Right kidney (tissue), 1 donor: ENCODE results near the gene PALM.

ENCODE experiments used
- DNase-seq: peaks from one replicate; pipeline ENCODE4 v3.0.0-alpha.2; 2016

Gene PALM

DNA sequence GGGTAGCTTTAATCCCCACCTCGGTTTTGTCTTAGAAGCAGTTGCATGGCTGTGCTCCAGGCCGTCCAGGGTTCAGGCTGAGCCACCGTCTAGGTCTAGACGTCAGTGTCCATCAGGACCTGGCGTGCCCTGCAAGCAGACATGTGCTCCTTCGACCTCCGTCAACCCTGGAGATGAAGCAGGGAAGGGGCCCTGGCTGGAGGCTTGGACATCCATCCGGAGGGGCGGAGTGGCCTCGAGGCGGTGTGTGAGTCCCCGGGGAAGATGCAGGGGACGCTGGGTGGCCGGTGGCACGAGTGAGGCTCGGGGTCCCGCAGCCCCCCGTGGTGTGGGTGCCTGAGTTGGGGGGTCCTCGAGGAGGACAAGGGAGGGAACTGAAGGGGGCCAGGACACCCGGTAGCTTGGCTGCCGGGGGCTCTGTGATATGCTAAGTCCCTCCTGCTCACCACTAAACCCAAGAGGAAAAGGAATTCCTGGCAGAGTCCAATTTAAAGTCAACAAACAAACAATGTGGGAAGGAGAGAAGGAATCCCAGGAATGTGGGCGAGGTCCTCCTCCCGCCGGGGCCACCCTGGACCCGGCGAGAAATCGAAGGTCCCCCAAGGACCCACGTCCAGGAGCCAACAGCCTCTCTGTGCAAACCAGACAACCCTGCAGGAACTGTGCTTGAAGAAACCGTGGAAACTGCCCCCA lies 73.6 kb downstream of the PALM start:
- peak; percentile 75 for DNase-seq

DNA sequence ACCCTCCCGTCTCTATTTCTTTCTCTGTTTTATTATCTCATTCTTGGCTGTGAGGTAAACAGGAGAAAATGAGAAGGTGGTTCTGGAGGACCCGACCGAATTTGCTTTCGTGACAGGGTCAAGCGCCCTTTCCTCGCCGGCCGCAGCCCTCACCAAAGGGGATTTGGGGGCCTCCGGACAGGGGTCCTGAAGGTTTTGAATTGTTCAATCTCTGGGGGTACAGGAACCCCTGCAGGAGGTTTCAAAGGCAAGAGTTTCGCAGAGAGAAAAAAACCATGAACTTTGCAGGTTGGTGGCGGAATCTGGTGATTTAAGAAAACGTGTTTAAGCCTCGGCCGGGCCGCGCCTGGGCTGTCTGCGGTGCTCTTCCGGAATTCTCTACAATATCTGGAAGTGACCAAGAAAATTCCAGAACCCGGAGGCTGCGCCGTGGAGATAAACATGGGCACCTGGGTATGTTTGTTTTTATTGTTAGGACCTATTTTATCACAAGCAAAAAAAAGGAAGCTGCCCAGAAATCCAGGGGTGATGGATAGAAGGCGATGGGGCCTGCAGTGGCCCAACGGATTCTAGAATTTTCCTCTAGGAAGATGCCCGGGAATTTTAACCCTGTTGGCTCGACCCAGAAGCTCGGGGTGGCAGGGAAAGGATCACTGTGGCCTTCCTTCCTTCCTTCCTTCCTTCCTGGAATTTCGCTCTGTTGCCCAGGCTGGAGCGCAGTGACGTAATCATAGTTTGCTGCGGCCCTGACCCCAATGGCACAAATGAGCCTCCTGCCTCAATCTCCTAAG lies 74.3 kb downstream of the PALM start:
- peak; percentile 71 for DNase-seq

DNA sequence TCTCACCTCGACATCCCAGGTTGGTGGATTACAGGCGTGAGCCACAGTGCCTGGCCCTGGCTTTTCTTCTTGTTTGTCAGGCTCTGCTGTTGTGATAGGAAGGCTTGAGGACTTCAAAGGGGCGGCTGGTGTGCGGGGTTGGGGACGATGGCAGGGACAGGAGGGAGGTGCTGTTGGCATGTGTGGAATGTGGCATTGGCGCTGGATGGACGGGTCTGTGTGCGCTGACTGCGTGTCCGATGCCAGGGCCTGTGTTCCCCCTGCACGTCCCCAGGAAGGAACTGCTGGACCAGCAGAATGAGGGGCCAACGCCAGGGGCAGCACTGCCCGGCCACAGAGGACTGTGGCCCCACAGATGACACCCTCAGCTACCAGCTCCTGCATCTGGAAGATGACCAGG lies 75.8 kb downstream of the PALM start:
- DNase-seq = no peak

DNA sequence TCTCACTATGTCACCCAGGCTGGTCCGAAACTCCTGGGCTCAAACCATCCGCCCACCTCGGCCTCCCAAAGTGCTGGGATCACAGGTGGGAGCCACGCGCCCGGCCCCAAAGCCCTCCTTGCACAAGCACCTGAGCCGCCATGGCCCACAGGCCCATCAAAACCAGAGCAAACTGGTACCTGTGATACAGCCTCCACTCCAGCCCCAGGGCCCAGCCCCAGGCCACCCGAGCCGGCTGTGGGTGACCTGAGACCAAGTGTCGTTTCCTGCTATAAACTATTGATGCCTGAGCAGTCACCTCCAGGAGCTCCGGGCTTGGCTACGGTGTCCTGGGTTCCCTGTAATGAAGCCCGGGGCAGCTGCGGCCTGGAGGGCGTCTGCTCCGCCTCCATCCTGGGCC lies 78.8 kb downstream of the PALM start:
- DNase-seq = no peak

DNA sequence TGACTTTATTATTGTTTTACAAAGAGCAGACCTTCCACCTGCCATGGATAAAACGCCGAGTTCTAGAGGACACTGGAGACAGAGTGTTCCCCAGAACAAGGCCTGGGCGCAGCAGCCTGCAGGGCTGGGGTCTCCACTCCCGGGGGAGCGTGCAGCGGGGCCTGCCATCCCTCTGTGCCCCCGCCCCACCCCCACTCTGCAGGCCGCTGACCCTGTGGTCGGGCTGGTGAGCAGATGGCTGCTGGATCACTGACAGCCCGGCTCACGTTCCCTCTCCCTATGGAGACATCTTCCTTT lies 79.9 kb downstream of the PALM start:
- no peak for DNase-seq

DNA sequence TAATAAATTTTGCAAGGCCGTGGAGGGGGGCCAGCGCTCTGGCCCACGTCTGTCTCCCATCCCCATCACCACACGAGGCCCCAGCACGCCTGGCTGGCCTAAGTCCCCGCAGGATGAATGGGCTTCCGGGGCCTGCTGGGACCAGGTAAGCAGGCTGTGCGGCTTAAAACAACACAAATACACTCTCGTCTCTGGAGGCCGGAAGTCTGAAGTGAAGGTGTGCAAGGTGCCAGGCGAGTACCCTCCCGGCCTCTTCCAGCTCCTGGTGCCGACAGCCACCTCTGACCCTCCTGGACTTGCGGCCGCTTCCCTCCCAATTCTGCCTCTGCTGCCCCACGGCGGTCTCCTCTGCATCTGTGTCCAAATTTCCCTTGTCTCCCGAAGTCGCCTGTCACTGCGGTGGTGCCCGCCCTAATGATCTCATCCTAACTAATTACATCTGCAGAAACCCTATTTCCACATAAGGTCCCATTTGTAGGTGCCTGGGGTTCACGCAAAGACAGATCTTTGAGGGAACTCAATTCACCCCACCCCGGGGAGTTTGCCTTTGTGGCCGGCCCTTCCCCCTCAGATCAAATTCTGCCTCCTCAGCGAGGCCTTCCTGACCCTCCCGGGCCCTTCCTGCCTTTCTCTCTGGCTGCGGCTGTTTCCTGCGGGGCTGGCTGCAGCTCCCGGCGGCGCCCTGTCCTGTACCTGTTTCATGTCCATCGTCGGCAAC lies 80.4 kb downstream of the PALM start:
- peak; percentile 74 for DNase-seq

DNA sequence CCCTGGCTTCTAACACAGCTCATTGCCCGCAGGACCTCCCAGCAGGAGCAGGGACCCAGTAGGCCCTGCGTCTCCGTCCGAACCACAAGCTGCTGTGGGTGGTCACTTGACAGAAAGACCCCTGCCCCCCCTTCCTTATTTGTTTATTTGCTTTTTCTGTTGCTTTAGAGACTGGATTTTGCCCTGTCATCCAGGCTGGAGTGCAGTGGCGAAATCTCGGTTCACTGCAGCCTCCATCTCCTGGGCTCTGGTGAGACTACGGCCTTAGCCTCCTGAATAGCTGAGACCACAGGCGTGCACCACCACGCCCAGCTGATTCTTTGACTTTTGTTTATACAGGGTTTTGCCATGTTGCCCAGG lies 80.9 kb downstream of the PALM start:
- no peak for DNase-seq

DNA sequence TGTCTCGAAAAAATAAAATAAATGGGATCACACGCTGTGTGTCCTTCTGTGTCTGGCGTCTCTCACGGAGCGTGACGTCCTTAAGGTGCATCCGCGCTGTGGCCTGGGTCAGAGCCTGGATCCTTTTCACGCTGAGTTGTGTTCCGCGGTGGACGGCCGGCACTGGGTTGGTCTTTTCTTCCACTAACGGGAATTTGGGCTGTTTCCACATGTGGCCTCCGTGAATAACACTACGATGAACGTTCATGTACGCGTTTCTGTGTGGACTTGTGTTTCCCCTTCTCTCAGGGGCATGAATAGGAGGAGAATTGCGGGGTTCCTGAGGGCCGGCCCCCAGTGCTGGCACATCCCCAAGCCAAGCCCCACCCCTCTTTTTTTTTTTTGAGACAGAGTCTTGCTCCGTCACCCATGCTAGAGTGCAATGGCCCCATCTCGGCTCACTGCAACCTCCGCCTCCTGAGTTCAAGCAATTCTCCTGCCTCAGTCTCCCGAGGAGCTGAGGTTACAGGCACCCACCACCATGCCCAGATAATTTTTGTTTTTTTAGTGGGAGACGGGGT lies 82.4 kb downstream of the PALM start:
- DNase-seq = no peak

DNA sequence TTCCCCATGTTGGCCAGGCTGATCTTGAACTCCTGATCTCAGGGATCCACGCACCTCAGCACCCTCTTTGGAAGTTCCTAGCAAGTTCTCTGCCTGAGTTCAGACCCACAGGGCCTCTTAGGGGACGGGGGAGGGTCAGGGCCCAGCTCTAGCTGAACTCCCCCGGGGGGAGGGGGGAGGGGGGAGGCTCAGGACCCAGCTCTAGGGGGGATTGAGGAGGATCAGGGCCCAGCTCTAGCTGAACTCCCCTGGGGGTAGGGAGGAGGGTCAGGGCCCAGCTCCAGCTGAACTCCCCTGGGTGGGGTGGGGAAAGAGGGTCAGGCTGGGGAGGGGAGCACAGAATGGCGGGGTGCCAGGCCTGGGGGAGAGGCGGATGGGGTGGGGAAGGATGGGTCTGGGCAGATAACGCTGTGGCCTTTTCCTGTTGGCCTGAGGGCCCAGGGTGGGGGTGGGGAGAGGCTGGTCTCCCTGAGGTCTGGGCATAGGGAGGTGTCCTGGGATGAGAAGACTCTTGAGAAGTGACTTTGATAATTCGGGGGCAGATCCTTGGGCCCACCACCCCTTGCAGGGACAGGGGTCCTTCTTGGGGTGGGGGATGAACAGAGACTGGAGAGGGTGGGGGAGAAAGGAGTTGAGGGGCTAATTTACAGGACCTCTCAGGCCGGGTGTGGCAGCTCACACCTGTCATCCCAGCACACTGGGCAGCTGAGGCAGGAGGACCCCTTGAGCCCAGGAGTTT lies 83.0 kb downstream of the PALM start:
- DNase-seq = no peak

DNA sequence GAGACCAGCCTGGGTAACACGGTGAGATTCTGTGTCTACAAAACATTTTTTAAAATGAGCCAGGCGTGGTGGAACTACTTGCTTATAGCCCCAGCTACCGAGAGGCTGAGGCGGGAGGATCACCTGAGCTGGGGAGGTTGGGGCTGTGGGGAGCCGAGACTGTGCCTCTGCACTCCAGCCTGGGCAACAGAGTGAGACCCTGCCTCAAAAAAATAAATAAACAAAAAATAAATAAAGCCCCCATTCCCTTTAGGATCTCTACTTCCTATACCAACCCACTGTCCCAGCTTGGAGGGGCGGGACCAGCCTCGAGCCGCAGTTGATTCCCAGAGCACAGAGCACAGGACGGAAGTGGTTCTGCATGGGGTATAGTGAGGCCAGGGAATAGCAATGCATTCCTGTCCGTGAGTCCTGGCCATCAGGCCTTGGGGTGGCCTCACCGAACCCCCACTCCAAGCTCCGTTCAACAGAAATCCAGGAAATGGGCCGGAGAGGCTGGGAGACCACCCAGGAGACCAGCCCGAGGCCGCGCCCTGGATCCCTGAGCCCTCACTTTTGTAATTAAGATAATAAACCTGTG lies 83.7 kb downstream of the PALM start:
- no peak for DNase-seq

DNA sequence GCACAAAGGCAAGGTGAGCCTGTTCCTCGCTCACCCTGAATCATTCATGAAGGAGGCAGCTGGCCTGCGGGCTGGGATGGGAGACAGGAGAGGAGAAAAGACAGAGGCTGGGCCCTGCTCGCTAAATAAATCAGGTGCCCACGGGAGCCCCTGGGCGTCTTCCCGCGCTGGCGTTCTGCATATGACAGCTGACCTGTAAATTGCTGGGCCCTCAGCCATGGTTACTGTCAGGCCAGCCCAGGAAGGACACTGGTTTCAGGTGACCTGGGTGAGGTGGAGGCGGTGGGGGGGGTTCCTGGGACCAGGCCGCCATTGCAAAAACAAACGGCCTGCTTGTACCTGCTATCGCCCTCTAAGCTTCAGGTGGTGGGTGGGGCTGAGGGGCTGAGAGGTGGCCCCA lies 85.1 kb downstream of the PALM start:
- no peak for DNase-seq

DNA sequence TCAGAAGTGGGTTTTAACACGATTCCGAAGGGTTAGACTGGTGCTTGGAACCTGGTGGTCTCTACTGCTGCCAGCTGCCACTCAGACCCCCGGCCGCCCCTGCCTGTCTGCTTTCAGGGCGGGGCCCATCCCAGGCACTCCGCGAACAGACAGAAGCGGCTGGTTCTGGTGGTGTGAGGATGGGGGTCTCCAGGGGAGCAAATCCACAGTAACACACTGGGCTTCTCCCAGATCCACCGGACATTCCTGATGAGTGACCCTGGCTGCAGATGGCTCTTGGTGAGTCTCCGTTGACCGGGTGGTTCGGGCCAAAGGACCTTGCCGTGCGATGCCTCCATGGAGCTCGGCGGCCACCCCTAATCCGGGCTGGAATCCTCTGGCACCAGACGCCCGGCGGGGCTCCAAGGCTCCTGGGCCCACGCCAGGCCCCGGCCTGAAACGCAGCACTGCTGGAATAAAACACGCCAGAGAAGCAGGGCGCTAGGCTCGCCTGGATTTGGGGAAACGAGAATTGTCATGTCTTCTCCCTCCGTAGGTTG lies 86.4 kb downstream of the PALM start:
- no peak for DNase-seq

DNA sequence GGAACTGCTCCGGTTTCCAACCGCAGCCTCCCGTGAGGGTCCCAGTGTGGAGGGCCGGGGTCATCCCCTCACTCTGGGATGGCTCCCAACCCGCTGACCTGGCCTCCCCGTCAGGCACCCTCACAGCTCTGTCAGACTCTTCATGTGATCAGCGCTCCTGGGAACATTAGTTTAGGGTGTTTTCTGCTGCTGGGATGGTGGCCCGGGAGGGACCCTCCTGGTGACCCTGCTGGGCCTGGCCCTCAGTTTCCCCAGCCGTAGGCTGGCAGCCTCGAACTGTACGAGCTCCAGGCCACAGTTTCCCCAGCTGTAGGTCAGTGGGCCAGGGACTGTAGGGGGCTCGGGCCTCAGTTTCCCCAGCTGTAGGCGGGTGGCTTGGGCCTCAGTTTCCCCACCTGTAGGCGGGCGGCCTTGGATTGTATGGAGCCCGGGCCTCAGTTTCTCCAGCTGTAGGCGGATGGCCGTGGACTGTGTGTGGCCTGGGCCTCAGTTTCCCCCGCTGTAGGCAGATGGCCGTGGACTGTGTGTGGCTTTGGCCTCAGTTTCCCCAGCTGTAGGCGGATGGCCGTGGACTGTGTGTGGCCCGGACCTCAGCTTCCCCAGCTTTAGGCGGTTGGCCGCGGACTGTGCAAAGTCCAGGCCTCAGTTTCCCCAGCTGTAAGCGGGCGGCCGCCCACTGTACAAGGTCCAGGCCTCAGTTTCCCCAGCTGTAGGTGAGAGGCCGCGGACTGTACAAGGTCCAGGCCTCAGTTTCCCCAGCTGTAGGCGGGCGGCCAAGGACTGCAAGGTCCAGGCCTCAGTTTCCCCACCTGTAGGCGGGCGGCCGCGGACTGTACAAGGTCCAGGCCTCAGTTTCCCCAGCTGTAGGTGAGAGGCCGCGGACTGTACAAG lies 87.2 kb downstream of the PALM start:
- DNase-seq = no peak

DNA sequence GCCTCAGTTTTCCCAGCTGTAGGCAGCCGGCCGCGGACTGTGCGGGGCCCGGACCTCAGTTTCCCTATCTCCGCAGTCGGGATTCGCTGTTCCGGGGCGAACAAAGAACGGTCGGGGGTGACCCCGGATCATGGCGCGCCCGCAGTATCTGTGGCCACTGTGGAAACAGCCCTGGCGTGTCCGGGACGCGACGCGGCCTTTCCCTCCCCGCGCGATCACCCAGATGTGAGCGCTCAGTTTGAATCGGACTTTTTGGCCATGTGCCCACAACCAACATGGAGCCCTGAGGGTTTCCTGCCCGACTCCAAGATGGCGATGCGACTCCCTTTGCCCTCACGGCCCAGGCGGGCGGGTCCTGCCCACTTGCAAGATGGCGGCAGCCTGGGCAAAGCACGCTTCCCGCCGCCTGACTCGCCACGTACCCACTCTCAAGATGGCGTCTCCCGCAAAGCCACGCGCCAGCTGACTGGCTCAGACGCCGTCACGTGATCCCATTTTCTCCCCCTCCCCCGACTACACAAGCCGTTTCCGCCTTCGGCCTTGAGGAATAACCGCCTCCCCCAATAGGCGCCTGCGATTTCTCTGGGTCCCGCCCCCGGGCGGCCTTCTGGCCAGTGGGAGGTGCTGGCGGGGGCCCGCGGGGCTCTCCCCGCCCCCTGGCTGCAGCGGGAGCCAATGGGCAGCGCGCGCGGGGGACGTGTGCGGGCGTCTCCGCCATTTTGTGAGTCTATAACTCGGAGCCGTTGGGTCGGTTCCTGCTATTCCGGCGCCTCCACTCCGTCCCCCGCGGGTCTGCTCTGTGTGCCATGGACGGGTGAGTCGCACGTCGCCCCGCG lies 88.2 kb downstream of the PALM start, which contains the start of gene PTBP1:
Gene PTBP1 (plus strand): TSS at position 761 of the 836 bp plus-strand sequence. CDS start 46 bp downstream, at position 807.
- DNase-seq = peak; percentile 95
